NT2/D1 (cell line): ENCODE measurements around the gene DAAM1.

ENCODE experiments used
- SUZ12 ChIP-seq: IDR thresholded peaks from 2 replicates; pipeline ENCODE4 v1.6.1; 2011; ENCODE audit not compliant: insufficient read length, insufficient read depth; ENCODE audit errors: extremely low read depth
- YY1 ChIP-seq: IDR thresholded peaks from 2 replicates; pipeline ENCODE4 v1.6.1; 2011; ENCODE audit not compliant: insufficient read length, insufficient read depth
- ZNF274 ChIP-seq: IDR thresholded peaks from 2 replicates; pipeline ENCODE4 v1.6.1; 2011; ENCODE audit warnings: mild to moderate bottlenecking, low read depth, low read length

- TF ChIP-seq YY1 = no peak
- no peak for TF ChIP-seq ZNF274
- TF ChIP-seq SUZ12 = no peak
Observed at GRCh38 chr14:59293935-59294661, 105.6 kb downstream of the DAAM1 start.
